IMR-90 (cell line): ENCODE data around the gene TBC1D16. TPM values are rescaled to one million over a fixed set of nuclear protein-coding genes. Genes with fewer than 3 reads are reported as not detected.

ENCODE experiments used
- ATAC-seq: fragments of 200-7000 bp; cut with Tn5 transposase; 2 replicates; pipeline ENCODE4 v1.9.1; 2020; ENCODE audit warnings: low read depth, mild to moderate bottlenecking, moderate library complexity
- BruUV-seq: library from RNA; stranded (reverse); fragments of 400-500 nt; replicated peaks from 2 replicates; lab custom pipeline; 2021; lab: Mats Ljungman, UMichigan
- CTCF ChIA-PET: fragments of 300-600 bp; formaldehyde crosslinking; extraction: SDS; loops from one replicate; lab custom pipeline; 2021; ENCODE audit warnings: antibody characterized with exemption; lab: Yijun Ruan, JAX
- POLR2A ChIA-PET: fragments of 300-600 bp; sonication (Branson Sonifier 250); formaldehyde crosslinking; loops from one replicate; lab custom pipeline; 2022; ENCODE audit warnings: antibody characterized with exemption; ENCODE audit not compliant: unreplicated experiment; lab: Charles Lee
- DNase-seq: peaks from one replicate; pipeline ENCODE4 v3.0.0; 2013
- H2AFZ ChIP-seq: replicated peaks from 2 replicates; pipeline ENCODE3; 2013; ENCODE audit warnings: low read length, mild to moderate bottlenecking; ENCODE audit not compliant: poor library complexity
- H2AK5ac ChIP-seq: 2 replicates; pipeline ENCODE4 v1.6.1; 2013; ENCODE audit warnings: low read depth, low read length, inconsistent platforms
- H2AK9ac ChIP-seq: replicated peaks from 2 replicates; pipeline ENCODE3; 2013; ENCODE audit warnings: mild to moderate bottlenecking, low read depth, low read length, moderate library complexity; ENCODE audit not compliant: poor library complexity
- H2BK120ac ChIP-seq: 2 replicates; pipeline ENCODE4 v1.6.1; 2013; ENCODE audit warnings: low read depth, low read length, inconsistent platforms
- H2BK15ac ChIP-seq: 3 replicates; pipeline ENCODE4 v1.6.1; 2013; ENCODE audit warnings: low read depth, low read length, inconsistent platforms
- H2BK20ac ChIP-seq: 2 replicates; pipeline ENCODE4 v1.6.1; 2013; ENCODE audit warnings: low read depth, mild to moderate bottlenecking, inconsistent platforms, low read length, moderate library complexity
- H2BK5ac ChIP-seq: 2 replicates; pipeline ENCODE4 v1.6.1; 2013; ENCODE audit warnings: mild to moderate bottlenecking, low read depth, low read length, inconsistent platforms; ENCODE audit not compliant: poor library complexity, severe bottlenecking
- H3K14ac ChIP-seq: replicated peaks from 2 replicates; pipeline ENCODE4 v1.6.1; 2013; ENCODE audit warnings: low read depth, low read length, inconsistent platforms
- H3K18ac ChIP-seq: 2 replicates; pipeline ENCODE4 v1.6.1; 2013; ENCODE audit warnings: low read depth, low read length, control low read depth
- H3K23ac ChIP-seq: 2 replicates; pipeline ENCODE4 v1.6.1; 2013; ENCODE audit warnings: low read depth, low read length, inconsistent platforms
- H3K27ac ChIP-seq: 2 replicates; pipeline ENCODE4 v1.5.1; 2013; ENCODE audit warnings: mild to moderate bottlenecking, control low read depth, low read length; ENCODE audit not compliant: insufficient read depth
- H3K27me3 ChIP-seq: 2 replicates; pipeline ENCODE4 v1.6.1; 2013; ENCODE audit warnings: low read length; ENCODE audit not compliant: control insufficient read depth, insufficient read depth
- H3K36me3 ChIP-seq: 2 replicates; pipeline ENCODE4 v1.6.1; 2013; ENCODE audit warnings: low read length, mixed read lengths; ENCODE audit not compliant: control insufficient read depth, insufficient read depth
- H3K4ac ChIP-seq: 2 replicates; pipeline ENCODE4 v1.6.1; 2013; ENCODE audit warnings: low read depth, low read length, inconsistent platforms
- H3K4me1 ChIP-seq: 2 replicates; pipeline ENCODE4 v1.6.1; 2013; ENCODE audit warnings: low read length, mixed read lengths; ENCODE audit not compliant: control insufficient read depth, insufficient read depth
- H3K4me2 ChIP-seq: 2 replicates; pipeline ENCODE4 v1.6.1; 2013; ENCODE audit warnings: low read depth, mild to moderate bottlenecking, control low read depth, low read length, moderate library complexity
- H3K4me3 ChIP-seq: 2 replicates; pipeline ENCODE4 v1.5.1; 2013; ENCODE audit warnings: low read depth, mild to moderate bottlenecking, control low read depth, low read length, moderate library complexity; ENCODE audit not compliant: insufficient read depth
- H3K56ac ChIP-seq: 2 replicates; pipeline ENCODE4 v1.6.1; 2013; ENCODE audit warnings: low read length, inconsistent platforms; ENCODE audit not compliant: insufficient read depth; ENCODE audit errors: extremely low read depth
- H3K79me1 ChIP-seq, 2 experiments: 2 replicates each; pipeline ENCODE4 v1.6.1; 2013; ENCODE audit warnings: low read length in 2 of 2, inconsistent platforms in 1 of 2, low read depth in 1 of 2
- H3K9ac ChIP-seq: 2 replicates; pipeline ENCODE4 v1.6.1; 2013; ENCODE audit warnings: low read depth, low read length, control low read depth
- H3K9me1 ChIP-seq: 2 replicates; pipeline ENCODE4 v1.6.1; 2013; ENCODE audit warnings: low read length, inconsistent platforms; ENCODE audit not compliant: insufficient read depth
- H3K9me3 ChIP-seq: 2 replicates; pipeline ENCODE4 v1.6.1; 2013; ENCODE audit warnings: low read length; ENCODE audit not compliant: control insufficient read depth, insufficient read depth
- H4K20me1 ChIP-seq: 2 replicates; pipeline ENCODE4 v1.6.1; 2013; ENCODE audit warnings: low read length, inconsistent platforms; ENCODE audit not compliant: insufficient read depth
- H4K5ac ChIP-seq: 2 replicates; pipeline ENCODE4 v1.6.1; 2013; ENCODE audit warnings: mild to moderate bottlenecking, low read depth, low read length, control low read depth
- H4K8ac ChIP-seq, 2 experiments: 2 replicates each; pipeline ENCODE4 v1.6.1; 2013; ENCODE audit warnings: low read depth in 2 of 2, low read length in 2 of 2, control low read depth in 1 of 2, inconsistent platforms in 1 of 2
- H4K91ac ChIP-seq: 2 replicates; pipeline ENCODE4 v1.6.1; 2013; ENCODE audit warnings: low read depth, low read length, inconsistent platforms; ENCODE audit not compliant: insufficient read depth
- BHLHE40 ChIP-seq: fragments of 150-350 bp; IDR thresholded peaks from 2 replicates; pipeline ENCODE4 v1.6.1; 2016; ENCODE audit warnings: mild to moderate bottlenecking, low read depth, low read length
- CEBPB ChIP-seq: IDR thresholded peaks from 2 replicates; pipeline ENCODE4 v1.6.1; 2012; ENCODE audit warnings: low read depth, low read length, improper control_type of control experiment
- CHD1 ChIP-seq: IDR thresholded peaks from 2 replicates; pipeline ENCODE4 v1.6.1; 2012; ENCODE audit warnings: low read depth, low read length, improper control_type of control experiment
- MAFK ChIP-seq: IDR thresholded peaks from 2 replicates; pipeline ENCODE4 v1.6.1; 2012; ENCODE audit warnings: low read depth, low read length, improper control_type of control experiment
- MXI1 ChIP-seq: IDR thresholded peaks from 2 replicates; pipeline ENCODE4 v1.6.1; 2012; ENCODE audit warnings: low read depth, mild to moderate bottlenecking, low read length, moderate library complexity, borderline replicate concordance
- POLR2A ChIP-seq: IDR thresholded peaks from 2 replicates; pipeline ENCODE4 v1.6.1; 2012; ENCODE audit warnings: mild to moderate bottlenecking, low read depth, low read length
- RAD21 ChIP-seq: IDR thresholded peaks from 2 replicates; pipeline ENCODE4 v1.6.1; 2012; ENCODE audit warnings: low read length, improper control_type of control experiment
- RCOR1 ChIP-seq: IDR thresholded peaks from 2 replicates; pipeline ENCODE4 v1.6.1; 2012; ENCODE audit warnings: mild to moderate bottlenecking, low read length, improper control_type of control experiment; ENCODE audit not compliant: insufficient replicate concordance
- RFX5 ChIP-seq: IDR thresholded peaks from 2 replicates; pipeline ENCODE4 v1.8.0; 2012; ENCODE audit warnings: low read depth, mild to moderate bottlenecking, low read length, moderate library complexity
- SMC3 ChIP-seq: fragments of 150-350 bp; IDR thresholded peaks from 2 replicates; pipeline ENCODE4 v1.6.1; 2016; ENCODE audit warnings: low read depth, mild to moderate bottlenecking, antibody characterized with exemption, low read length, moderate library complexity
- USF2 ChIP-seq: fragments of 150-350 bp; IDR thresholded peaks from 2 replicates; pipeline ENCODE4 v1.6.1; 2017; ENCODE audit warnings: mild to moderate bottlenecking, antibody characterized with exemption, low read length, low read depth
- WGBS, 2 experiments: methylation state at CpG; one replicate each; pipeline versions ENCODE4 v1.1.5 to v1.1.7; 2013; ENCODE audit warnings: missing lambda C conversion rate in 2 of 2; ENCODE audit not compliant: insufficient read length in 1 of 2; ENCODE audit errors: extremely low coverage in 2 of 2; 5-methylcytosine and 5-hydroxymethylcytosine counted together
- dilution Hi-C: fragments of 300-500 bp; cut with HindIII; formaldehyde crosslinking; loops from one replicate; pipeline ENCODE4 v1.14.3; 2018; ENCODE audit warnings: low sequenced_read_pairs; ENCODE audit not compliant: unreplicated experiment
- in situ Hi-C: fragments of 300-500 bp; cut with MboI; formaldehyde crosslinking; loops from 3 replicates; pipeline ENCODE4 v1.14.3; 2019; ENCODE audit warnings: low sequenced_read_pairs, inconsistent platforms, mixed read lengths
- intact Hi-C: fragments of 100-400 bp; cut with micrococcal nuclease; formaldehyde crosslinking; loops from 2 replicates; pipeline ENCODE4 v1.10.0; 2022
- polyA plus RNA-seq, 3 experiments: library from polyadenylated mRNA; depleted of rRNA; stranded (reverse); fragments of >200 nt; gene quantifications; 2 replicates each; pipeline ENCODE4 v1.2.3, GENCODE V29; 2012; ENCODE audit warnings: low replicate concordance in 1 of 3
- total RNA-seq: library from RNA; depleted of rRNA; stranded (reverse); fragments of >200 nt; gene quantifications from 2 replicates; pipeline ENCODE4 v1.2.3, GENCODE V29; 2012
- TF ChIP-seq, protein P1 (sequence below): fragments of 150-350 bp; IDR thresholded peaks from 2 replicates; pipeline ENCODE4 v1.6.1; 2016; ENCODE audit warnings: low read depth, mild to moderate bottlenecking, low read length, moderate library complexity, borderline replicate concordance
- TF ChIP-seq, protein P2 (sequence below): conservative IDR thresholded peaks from 2 replicates; pipeline ENCODE4 v1.5.1; 2012; ENCODE audit warnings: mild to moderate bottlenecking, low read depth, low read length, improper control_type of control experiment

Gene TBC1D16
- total and polyA plus RNA-seq, 2 of the 4 experiments (the other 2 are of a cell fraction), result 10.1 to 16.7 TPM

GRCh38 chr17:79930062-79930876 lies 105.4 kb downstream of the TBC1D16 start:
- CTCF ChIA-PET, result no interaction called here
- dilution Hi-C loops, result no loop called here
- no TSS peak for BruUV-seq

More at GRCh38 chr17:79930062-79930876, 105.4 kb downstream of the TBC1D16 start:
- Histone ChIP-seq H2BK120ac (no peak overlapping the region), H3K9ac (no peak overlapping the region), H3K36me3 (no peaks in the 10 kb centered on the region), H4K20me1 (no peaks in the 10 kb centered on the region), H3K9me1 (peaks cover 4% of the 10 kb centered on the region; the same call in 1 of the 2 replicates), H3K4me3 (peak overlapping the region; percentile 34), H3K27ac (no peak overlapping the region), H3K56ac (no peak overlapping the region), H3K9me3 (no peaks in the 10 kb centered on the region), H3K14ac (no peak overlapping the region), H3K4ac (no peak overlapping the region), H2BK20ac (no peak overlapping the region), H2AK5ac (no peak overlapping the region), H2BK15ac (no peak overlapping the region), H3K18ac (no peak overlapping the region), H3K4me2 (peak overlapping the region; percentile 58), H3K23ac (no peak overlapping the region), H2BK5ac (no peak overlapping the region), H3K4me1 (peaks cover 3% of the 10 kb centered on the region; the same call in 1 of the 2 replicates), H4K8ac (no peak overlapping the region), H2AFZ (peak overlapping the region; percentile 75), H4K5ac (no peak overlapping the region), H3K27me3 (peaks cover 49% of the 10 kb centered on the region), H2AK9ac (no peak overlapping the region), H3K79me1 (no peaks in the 10 kb centered on the region), H4K91ac (no peak overlapping the region)
- intact Hi-C loops, result no loop called here
- ATAC-seq (peak; percentile 22; the same call in 1 of the 2 replicates), DNase-seq (no peak)
- TF ChIP-seq CHD1 (no peak), RCOR1 (no peak), MXI1 (no peak), USF2 (no peak), RFX5 (no peak), SMC3 (no peak), CEBPB (no peak), POLR2A (no peak), RAD21 (no peak), BHLHE40 (no peak), MAFK (no peak)
- TF ChIP-seq, protein P1, sequence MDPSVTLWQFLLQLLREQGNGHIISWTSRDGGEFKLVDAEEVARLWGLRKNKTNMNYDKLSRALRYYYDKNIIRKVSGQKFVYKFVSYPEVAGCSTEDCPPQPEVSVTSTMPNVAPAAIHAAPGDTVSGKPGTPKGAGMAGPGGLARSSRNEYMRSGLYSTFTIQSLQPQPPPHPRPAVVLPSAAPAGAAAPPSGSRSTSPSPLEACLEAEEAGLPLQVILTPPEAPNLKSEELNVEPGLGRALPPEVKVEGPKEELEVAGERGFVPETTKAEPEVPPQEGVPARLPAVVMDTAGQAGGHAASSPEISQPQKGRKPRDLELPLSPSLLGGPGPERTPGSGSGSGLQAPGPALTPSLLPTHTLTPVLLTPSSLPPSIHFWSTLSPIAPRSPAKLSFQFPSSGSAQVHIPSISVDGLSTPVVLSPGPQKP, result no peak
- TF ChIP-seq, protein P2, sequence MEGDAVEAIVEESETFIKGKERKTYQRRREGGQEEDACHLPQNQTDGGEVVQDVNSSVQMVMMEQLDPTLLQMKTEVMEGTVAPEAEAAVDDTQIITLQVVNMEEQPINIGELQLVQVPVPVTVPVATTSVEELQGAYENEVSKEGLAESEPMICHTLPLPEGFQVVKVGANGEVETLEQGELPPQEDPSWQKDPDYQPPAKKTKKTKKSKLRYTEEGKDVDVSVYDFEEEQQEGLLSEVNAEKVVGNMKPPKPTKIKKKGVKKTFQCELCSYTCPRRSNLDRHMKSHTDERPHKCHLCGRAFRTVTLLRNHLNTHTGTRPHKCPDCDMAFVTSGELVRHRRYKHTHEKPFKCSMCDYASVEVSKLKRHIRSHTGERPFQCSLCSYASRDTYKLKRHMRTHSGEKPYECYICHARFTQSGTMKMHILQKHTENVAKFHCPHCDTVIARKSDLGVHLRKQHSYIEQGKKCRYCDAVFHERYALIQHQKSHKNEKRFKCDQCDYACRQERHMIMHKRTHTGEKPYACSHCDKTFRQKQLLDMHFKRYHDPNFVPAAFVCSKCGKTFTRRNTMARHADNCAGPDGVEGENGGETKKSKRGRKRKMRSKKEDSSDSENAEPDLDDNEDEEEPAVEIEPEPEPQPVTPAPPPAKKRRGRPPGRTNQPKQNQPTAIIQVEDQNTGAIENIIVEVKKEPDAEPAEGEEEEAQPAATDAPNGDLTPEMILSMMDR, result no peak
- 0% methylated on average over 4 of the region's 59 CpGs; no CpG with 5 or more reads in 1 of the 2 experiments for WGBS, 2 experiments
- POLR2A ChIA-PET, result no interaction called here
- in situ Hi-C loops, result no loop called here
